ENCODE data around the gene ATXN1. TPM values are rescaled to one million over a fixed set of nuclear protein-coding genes. Genes with fewer than 3 reads are reported as not detected.

ATXN1 gene
- total RNA-seq, 1 experiment from 2014 or later, result 5.6 TPM

- Mint-ChIP-seq H3K27me3 (ENCODE audit: low read depth) (peaks cover 5% of the 10 kb centered on the region), H3K27ac (no peak overlapping the region), H3K36me3 (ENCODE audit: insufficient read depth in 1 of 3, low read depth in 3 of 3) (no peaks in the 10 kb centered on the region), H3K9me3 (0 out of 5 replicates have a peak, but pooled peaks cover 0 to 3% of the 10 kb centered on the region in 2 experiments), H3K4me3 (no peak overlapping the region), H3K4me1 (peaks cover 25 to 33% of the 10 kb centered on the region in 2 experiments)
- Histone ChIP-seq H2BK120ac (ENCODE audit: low read depth, low read length, poor library complexity, severe bottlenecking) (no peak overlapping the region), H4K5ac (ENCODE audit: insufficient read length, low read depth, low read length) (no peak overlapping the region), H3K4me2 (ENCODE audit: insufficient read depth, insufficient read length, low read length) (no peak overlapping the region), H3K4ac (ENCODE audit: low read depth, low read length) (no peak overlapping the region), H3T11ph (ENCODE audit: low read length) (no peak overlapping the region), H3K79me1 (ENCODE audit: insufficient read depth, low read depth, low read length, poor library complexity, severe bottlenecking) (no peaks in the 10 kb centered on the region), H2BK12ac (ENCODE audit: insufficient read length, low read depth, low read length) (no peak overlapping the region), H2BK5ac (ENCODE audit: insufficient read length, low read length) (no peak overlapping the region), H3K23ac (ENCODE audit: insufficient read length, low read depth, low read length) (no peak overlapping the region), H3K4me1 (ENCODE audit: insufficient read depth, low read length) (peaks cover 4% of the 10 kb centered on the region; the same call in 1 of the 2 replicates), H3K27ac (ENCODE audit: insufficient read length, low read depth, low read length) (no peak overlapping the region), H3K18ac (ENCODE audit: insufficient read length, low read depth, low read length) (no peak overlapping the region), H3K9me3 (ENCODE audit: control insufficient read depth, low read depth, low read length) (no peaks in the 10 kb centered on the region), H2AK5ac (ENCODE audit: insufficient read length, low read length) (no peak overlapping the region), H3K9ac (ENCODE audit: extremely low read depth, insufficient read length, low read length) (no peak overlapping the region), H4K8ac (replicated peaks; ENCODE audit: insufficient read length, low read depth, low read length) (no peak overlapping the region), H4K20me1 (ENCODE audit: control insufficient read depth, insufficient read depth, insufficient read length) (no peaks in the 10 kb centered on the region), H3K79me2 (ENCODE audit: insufficient read depth, low read length) (no peaks in the 10 kb centered on the region), H2AFZ (ENCODE audit: low read length) (no peak overlapping the region), H3K14ac (ENCODE audit: insufficient read depth, low read length) (no peak overlapping the region), H4K91ac (ENCODE audit: insufficient read length, low read depth, low read length) (no peak overlapping the region), H3K56ac (ENCODE audit: insufficient read length, low read depth, low read length) (no peak overlapping the region), H2BK20ac (ENCODE audit: low read depth, low read length, poor library complexity, severe bottlenecking) (no peak overlapping the region), H2BK15ac (ENCODE audit: low read depth, low read length) (no peak overlapping the region), H3K27me3 (ENCODE audit: insufficient read depth, low read length) (no peaks in the 10 kb centered on the region), H3K23me2 (ENCODE audit: insufficient read length, low read depth, low read length, poor library complexity, severe bottlenecking) (no peaks in the 10 kb centered on the region)
- no peak for DNase-seq
- WGBS (ENCODE audit: extremely low coverage, insufficient read length, low lambda C conversion rate), result no CpG with 5 or more reads among the region's 9 CpGs
- no peak for TF ChIP-seq CTCF (conservative IDR thresholded peaks at IDR 0.05)
Observed at GRCh38 chr6:16254535-16254934, 506.7 kb downstream of the ATXN1 start.
